Neuronal stem cell (in vitro differentiated cells): ENCODE measurements around the gene DNAH1.

ENCODE experiments used
- DNase-seq: peaks from one replicate; pipeline ENCODE4 v3.0.0-alpha.2; 2013; ENCODE audit warnings: low spot score
- H2AFZ ChIP-seq: one replicate; pipeline ENCODE4 v1.6.1; 2013; ENCODE audit warnings: mild to moderate bottlenecking, low read length, inconsistent platforms
- H2AK5ac ChIP-seq: 2 replicates; pipeline ENCODE4 v1.6.1; 2013; ENCODE audit warnings: low read depth, mild to moderate bottlenecking, inconsistent platforms, low read length, moderate library complexity, mixed read lengths
- H2BK120ac ChIP-seq: 2 replicates; pipeline ENCODE4 v1.6.1; 2013; ENCODE audit warnings: low read depth, mild to moderate bottlenecking, inconsistent platforms, low read length, moderate library complexity, mixed read lengths
- H2BK12ac ChIP-seq: one replicate; pipeline ENCODE4 v1.6.1; 2013; ENCODE audit warnings: low read length, inconsistent platforms
- H2BK15ac ChIP-seq: 2 replicates; pipeline ENCODE4 v1.6.1; 2013; ENCODE audit warnings: mild to moderate bottlenecking, low read length, inconsistent platforms, mixed read lengths
- H2BK5ac ChIP-seq: one replicate; pipeline ENCODE4 v1.6.1; 2013; ENCODE audit warnings: inconsistent platforms, mild to moderate bottlenecking, low read length, moderate library complexity
- H3K14ac ChIP-seq: one replicate; pipeline ENCODE4 v1.6.1; 2013; ENCODE audit warnings: low read length, inconsistent platforms
- H3K18ac ChIP-seq: 2 replicates; pipeline ENCODE4 v1.6.1; 2013; ENCODE audit warnings: low read length, inconsistent platforms
- H3K23ac ChIP-seq: 2 replicates; pipeline ENCODE4 v1.6.1; 2013; ENCODE audit warnings: low read depth, mild to moderate bottlenecking, mixed read lengths, low read length, inconsistent platforms; ENCODE audit not compliant: poor library complexity
- H3K27ac ChIP-seq: replicated peaks from 3 replicates; pipeline ENCODE4 v1.5.1; 2013; ENCODE audit warnings: low read length, inconsistent platforms
- H3K27me3 ChIP-seq, 3 experiments: 2 replicates each; pipeline ENCODE4 v1.6.1; 2013; ENCODE audit warnings: low read length in 3 of 3, mild to moderate bottlenecking in 2 of 3, inconsistent platforms in 1 of 3, low read depth in 1 of 3, mixed read lengths in 1 of 3, moderate library complexity in 1 of 3; ENCODE audit not compliant: control insufficient read depth in 3 of 3, insufficient read depth in 3 of 3
- H3K36me3 ChIP-seq, 2 donors: replicated peaks in 1 of 2; 2 replicates each; pipeline ENCODE4 v1.6.1; 2013; ENCODE audit warnings: low read length in 2 of 2; ENCODE audit not compliant: control insufficient read depth in 2 of 2, insufficient read depth in 2 of 2
- H3K4ac ChIP-seq: 2 replicates; pipeline ENCODE4 v1.6.1; 2013; ENCODE audit warnings: inconsistent platforms, mild to moderate bottlenecking, low read length, moderate library complexity
- H3K4me1 ChIP-seq, 2 donors: 1 replicate in 1 of 2; 2 replicates in 1 of 2; pipeline ENCODE4 v1.6.1; 2013; ENCODE audit warnings: low read length in 2 of 2, low read depth in 1 of 2; ENCODE audit not compliant: control insufficient read depth in 2 of 2, insufficient read depth in 1 of 2
- H3K4me2 ChIP-seq: one replicate; pipeline ENCODE4 v1.6.1; 2013; ENCODE audit warnings: mild to moderate bottlenecking, low read length, inconsistent platforms; ENCODE audit not compliant: insufficient read depth, poor library complexity, severe bottlenecking
- H3K4me3 ChIP-seq, 2 donors: 2 replicates each; pipeline ENCODE4 v1.5.1; 2013; ENCODE audit warnings: low read length in 2 of 2, mild to moderate bottlenecking in 2 of 2, inconsistent platforms in 1 of 2, moderate library complexity in 1 of 2
- H3K79me1 ChIP-seq: one replicate; pipeline ENCODE4 v1.6.1; 2013; ENCODE audit warnings: low read depth, mild to moderate bottlenecking, inconsistent platforms, low read length, moderate library complexity
- H3K9ac ChIP-seq: one replicate; pipeline ENCODE4 v1.6.1; 2013; ENCODE audit warnings: mild to moderate bottlenecking, low read depth, low read length, inconsistent platforms; ENCODE audit not compliant: poor library complexity
- H3K9me3 ChIP-seq, 2 donors: replicated peaks in 1 of 2; 2 replicates each; pipeline versions ENCODE3 to v1.6.1; 2013; ENCODE audit warnings: low read length in 2 of 2, mild to moderate bottlenecking in 2 of 2, inconsistent platforms in 1 of 2, low read depth in 1 of 2, mixed read lengths in 1 of 2, moderate library complexity in 1 of 2; ENCODE audit not compliant: control insufficient read depth in 2 of 2, insufficient read depth in 1 of 2
- H4K8ac ChIP-seq: one replicate; pipeline ENCODE4 v1.6.1; 2013; ENCODE audit warnings: low read depth, mild to moderate bottlenecking, inconsistent platforms, low read length, moderate library complexity
- H4K91ac ChIP-seq: one replicate; pipeline ENCODE4 v1.6.1; 2013; ENCODE audit warnings: low read length, low read depth, mild to moderate bottlenecking, inconsistent platforms; ENCODE audit not compliant: poor library complexity
- WGBS, 2 donors: extraction: QIAGEN DNeasy Blood & Tissue Kit; methylation state at CpG; one replicate each; pipeline ENCODE4 v1.1.7; 2013; ENCODE audit warnings: missing lambda C conversion rate in 2 of 2, mixed read lengths in 1 of 2; ENCODE audit not compliant: insufficient read length in 2 of 2, insufficient replicate concordance in 1 of 2; ENCODE audit errors: extremely low coverage in 2 of 2; 5-methylcytosine and 5-hydroxymethylcytosine counted together

Gene DNAH1

GRCh38 chr3:52443791-52444687, 127.9 kb downstream of the DNAH1 start:
- Histone ChIP-seq H3K4me3 (peak overlapping the region in 1 of 2 donors; percentile 31), H3K18ac (peak overlapping the region; percentile 92), H4K8ac (peak overlapping the region; percentile 79), H3K4me2 (no peak overlapping the region), H3K23ac (peak overlapping the region; percentile 73), H3K9me3 (no peaks in the 10 kb centered on the region), H2BK5ac (no peak overlapping the region), H4K91ac (peak overlapping the region; percentile 99), H3K27ac (no peak overlapping the region), H2BK120ac (peak overlapping the region; percentile 70), H3K14ac (peak overlapping the region; percentile 82), H3K4ac (peak overlapping the region; percentile 94), H3K79me1 (no peaks in the 10 kb centered on the region), H2AK5ac (peak overlapping the region; percentile 98), H3K36me3 (no peaks in the 10 kb centered on the region), H2BK12ac (peak overlapping the region; percentile 100), H3K27me3 (peaks cover 0 to 62% (median 0%) of the 10 kb centered on the region in 3 experiments), H2BK15ac (peak overlapping the region; percentile 22), H2AFZ (no peak overlapping the region), H3K4me1 (peaks cover 0 to 18% of the 10 kb centered on the region in 2 donors), H3K9ac (peak overlapping the region; percentile 90)
- WGBS, 2 donors: no CpG with 5 or more reads among the region's 25 CpGs
- no peak for DNase-seq

- H3K9me3 ChIP-seq: no peaks in the 10 kb centered on the region
- H3K36me3 ChIP-seq: no peaks in the 10 kb centered on the region
- H3K18ac ChIP-seq: peak within 1 kb of the TSS; percentile 92
- peak within 1 kb of the TSS; percentile 82 for H3K14ac ChIP-seq
- H4K8ac ChIP-seq: peak within 1 kb of the TSS; percentile 86
- H3K4me3 ChIP-seq: peak within 1 kb of the TSS in 1 of 2 donors; percentile 56
- peak within 1 kb of the TSS; percentile 78 for H2BK5ac ChIP-seq
- peak within 1 kb of the TSS; percentile 100 for H2BK12ac ChIP-seq
- peaks cover 0 to 21% of the 10 kb centered on the region in 2 donors for H3K4me1 ChIP-seq
- H3K4ac ChIP-seq: peak within 1 kb of the TSS; percentile 94
- H4K91ac ChIP-seq: peak within 1 kb of the TSS; percentile 99
- peak within 1 kb of the TSS; percentile 73 for H3K23ac ChIP-seq
- peak within 1 kb of the TSS; percentile 25 for H3K4me2 ChIP-seq
- DNase-seq: no peak
- peak within 1 kb of the TSS; percentile 98 for H2BK15ac ChIP-seq
- H3K27me3 ChIP-seq: peaks cover 0 to 56% (median 0%) of the 10 kb centered on the region in 3 experiments
- H3K27ac ChIP-seq: no peak within 1 kb of the TSS
- WGBS, 2 donors: no CpG with 5 or more reads among the region's 19 CpGs
- peak within 1 kb of the TSS; percentile 70 for H2BK120ac ChIP-seq
- peak within 1 kb of the TSS; percentile 98 for H2AK5ac ChIP-seq
- H2AFZ ChIP-seq: peak within 1 kb of the TSS; percentile 78
- peak within 1 kb of the TSS; percentile 90 for H3K9ac ChIP-seq
- no peaks in the 10 kb centered on the region for H3K79me1 ChIP-seq
These were observed 129.0 kb downstream of the DNAH1 start, which contains the start of gene SEMA3G for GRCh38 chr3:52444860-52445793. SEMA3G (minus strand) TSS chr3:52445103; CDS start chr3:52445027, 76 bp downstream.

GRCh38 chr3:52446042-52446441, 129.9 kb downstream of the DNAH1 start:
- no peak overlapping the region for H3K4me2 ChIP-seq
- H4K8ac ChIP-seq: peak overlapping the region; percentile 32
- no peak overlapping the region for H3K9ac ChIP-seq
- peak overlapping the region; percentile 96 for H2BK15ac ChIP-seq
- no peak overlapping the region for H3K4me3 ChIP-seq
- H3K14ac ChIP-seq: no peak overlapping the region
- H3K36me3 ChIP-seq: no peaks in the 10 kb centered on the region
- peaks cover 0 to 51% (median 0%) of the 10 kb centered on the region in 3 experiments for H3K27me3 ChIP-seq
- WGBS, 2 donors: no CpG with 5 or more reads among the region's 4 CpGs
- no peak overlapping the region for H3K4ac ChIP-seq
- H3K27ac ChIP-seq: no peak overlapping the region
- H3K9me3 ChIP-seq: no peaks in the 10 kb centered on the region
- peak overlapping the region; percentile 15 for H3K18ac ChIP-seq
- no peak overlapping the region for H2BK5ac ChIP-seq
- H2AK5ac ChIP-seq: no peak overlapping the region
- peak overlapping the region; percentile 8 for H2BK12ac ChIP-seq
- H4K91ac ChIP-seq: no peak overlapping the region
- no peaks in the 10 kb centered on the region for H3K79me1 ChIP-seq
- DNase-seq: no peak
- peak overlapping the region; percentile 67 for H2AFZ ChIP-seq
- H3K4me1 ChIP-seq: peaks cover 0 to 23% of the 10 kb centered on the region in 2 donors
- no peak overlapping the region for H2BK120ac ChIP-seq
- H3K23ac ChIP-seq: no peak overlapping the region
